ENCODE results near the gene AKR1E2. TPM values are rescaled to one million over a fixed set of nuclear protein-coding genes. Genes with fewer than 3 reads are reported as not detected.

The AKR1E2 gene
- total and polyA plus RNA-seq, 8 donors = 1.9 to 16.7 (median 2.5) TPM; not detected in 2

GRCh38 chr10:4834898-4835405 is 8.9 kb downstream of the AKR1E2 start:
- TF ChIP-seq POLR2A (IDR thresholded peaks at IDR 0.05) (no peak), EP300 (IDR thresholded peaks at IDR 0.05) (no peak), POLR2AphosphoS5 (IDR thresholded peaks at IDR 0.05) (no peak), CTCF (IDR thresholded peaks at IDR 0.05) (no peak)
- peaks cover 0 to 63% (median 33%) of the 10 kb centered on the region in 4 donors for H3K36me3 ChIP-seq
- no peak overlapping the region for H3K27ac ChIP-seq
- intact Hi-C loops (cut with DNase I; ENCODE audit: low total_unique reads) = loop anchor here (5.0 kb wide), 1 partner anchor 462 kb away; no protein-coding TSS in a partner anchor
- H3K27me3 ChIP-seq = no peaks in the 10 kb centered on the region
- peaks cover 0 to 11% (median 0%) of the 10 kb centered on the region in 4 donors for H3K4me1 ChIP-seq
- no peak for DNase-seq
- 83 to 92% (median 87%) methylated on average over 4 of the region's 4 CpGs for WGBS, 5 donors
- H3K9me3 ChIP-seq = no peaks in the 10 kb centered on the region
- H3K4me3 ChIP-seq = no peak overlapping the region

- no peak overlapping the region for H3K27ac ChIP-seq
- no peak for DNase-seq
- H3K9me3 ChIP-seq = no peaks in the 10 kb centered on the region
- peaks cover 0 to 11% (median 0%) of the 10 kb centered on the region in 4 donors for H3K4me1 ChIP-seq
- H3K27me3 ChIP-seq = no peaks in the 10 kb centered on the region
- intact Hi-C loops (cut with DNase I; ENCODE audit: low total_unique reads) = no loop called here
- TF ChIP-seq POLR2AphosphoS5 (IDR thresholded peaks at IDR 0.05) = no peak
- no peak for TF ChIP-seq POLR2A (IDR thresholded peaks at IDR 0.05)
- no peak overlapping the region for H3K4me3 ChIP-seq
- 68 to 80% (median 73%) methylated on average over 5 of the region's 5 CpGs for WGBS, 5 donors
- H3K36me3 ChIP-seq = peaks cover 0 to 63% (median 33%) of the 10 kb centered on the region in 4 donors
These were observed 9.5 kb downstream of the AKR1E2 start for GRCh38 chr10:4835494-4835918.

DNA sequence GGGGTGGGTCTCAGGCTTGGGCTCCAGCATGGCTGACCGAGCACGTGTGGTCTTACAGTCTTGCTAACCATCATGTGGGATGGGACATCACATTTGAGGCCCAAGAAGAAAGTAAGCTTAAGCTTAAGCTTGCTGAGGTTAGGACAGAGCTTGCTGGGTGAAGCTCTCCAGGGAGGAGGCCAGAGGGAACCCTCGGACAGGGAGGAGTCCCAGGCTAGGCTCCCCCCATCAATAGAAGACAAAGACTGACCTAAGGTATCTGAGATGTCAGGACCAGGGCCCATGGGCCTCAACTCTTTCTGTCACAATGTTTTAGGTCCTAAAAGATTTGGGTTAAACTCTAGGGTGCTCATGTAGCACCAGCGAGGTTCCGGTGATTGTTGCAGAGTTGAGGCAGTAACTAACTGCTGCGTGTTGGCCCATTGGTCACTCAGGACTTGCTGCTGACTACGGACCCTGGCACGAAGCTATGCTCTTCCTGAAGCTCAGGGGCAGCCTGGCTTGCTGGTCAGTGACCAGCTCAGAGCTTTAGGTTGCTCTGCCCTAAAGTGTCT is 10.5 kb downstream of the AKR1E2 start:
- no peak overlapping the region for H3K4me3 ChIP-seq
- WGBS, 5 donors = 89 to 97% (median 89%) methylated on average over 8 of the region's 8 CpGs
- peaks cover 0 to 54% (median 33%) of the 10 kb centered on the region in 4 donors for H3K36me3 ChIP-seq
- no peaks in the 10 kb centered on the region for H3K27me3 ChIP-seq
- H3K9me3 ChIP-seq = no peaks in the 10 kb centered on the region
- DNase-seq = no peak
- peaks cover 0 to 11% (median 0%) of the 10 kb centered on the region in 4 donors for H3K4me1 ChIP-seq
- TF ChIP-seq EP300 (IDR thresholded peaks at IDR 0.05) = no peak
- no peak for TF ChIP-seq POLR2AphosphoS5 (IDR thresholded peaks at IDR 0.05)
- no peak for TF ChIP-seq CTCF (IDR thresholded peaks at IDR 0.05)
- TF ChIP-seq POLR2A (IDR thresholded peaks at IDR 0.05) = no peak
- no peak overlapping the region for H3K27ac ChIP-seq
- intact Hi-C loops (cut with DNase I; ENCODE audit: low total_unique reads) = no loop called here

DNA sequence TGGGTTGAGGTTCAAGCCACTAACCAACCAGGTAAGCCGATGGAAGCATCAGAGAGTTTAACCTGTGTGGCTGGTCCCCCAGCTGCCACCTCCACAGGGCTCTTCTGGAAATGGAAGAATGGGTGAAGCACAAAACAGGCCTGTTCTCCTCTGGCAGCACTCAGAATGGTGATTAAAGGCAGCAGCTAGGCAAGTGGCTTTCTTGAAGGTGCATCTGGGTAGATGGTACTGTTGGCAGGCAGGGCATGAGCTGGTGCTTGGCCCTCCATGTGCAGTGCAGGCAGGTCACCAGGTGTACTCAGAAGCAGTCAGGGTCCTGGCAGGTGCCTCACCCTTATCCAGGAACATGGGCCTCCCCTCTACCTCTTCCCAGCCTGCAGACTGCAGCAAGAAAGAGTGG is 11.5 kb downstream of the AKR1E2 start:
- H3K4me1 ChIP-seq = peaks cover 0 to 11% (median 0%) of the 10 kb centered on the region in 4 donors
- no peaks in the 10 kb centered on the region for H3K27me3 ChIP-seq
- intact Hi-C loops (cut with DNase I; ENCODE audit: low total_unique reads) = no loop called here
- DNase-seq = no peak
- WGBS, 5 donors = 91 to 100% (median 95%) methylated on average over 1 of the region's 1 CpG; no CpG with 5 or more reads in 1 of the 5 donors
- no peak overlapping the region for H3K27ac ChIP-seq
- no peaks in the 10 kb centered on the region for H3K9me3 ChIP-seq
- no peak for TF ChIP-seq CTCF (IDR thresholded peaks at IDR 0.05)
- TF ChIP-seq EP300 (IDR thresholded peaks at IDR 0.05) = no peak
- no peak for TF ChIP-seq POLR2AphosphoS5 (IDR thresholded peaks at IDR 0.05)
- TF ChIP-seq POLR2A (IDR thresholded peaks at IDR 0.05) = no peak
- H3K36me3 ChIP-seq = peaks cover 0 to 53% (median 30%) of the 10 kb centered on the region in 4 donors
- H3K4me3 ChIP-seq = no peak overlapping the region

GRCh38 chr10:4838743-4839142 is 12.7 kb downstream of the AKR1E2 start:
- no peak for TF ChIP-seq EP300 (IDR thresholded peaks at IDR 0.05)
- TF ChIP-seq CTCF (IDR thresholded peaks at IDR 0.05) = no peak
- no peak for TF ChIP-seq POLR2AphosphoS5 (IDR thresholded peaks at IDR 0.05)
- TF ChIP-seq POLR2A (IDR thresholded peaks at IDR 0.05) = no peak
- Histone ChIP-seq H3K36me3 (peaks cover 0 to 54% (median 30%) of the 10 kb centered on the region in 4 donors), H3K4me1 (peaks cover 0 to 11% (median 0%) of the 10 kb centered on the region in 4 donors), H3K4me3 (no peak overlapping the region), H3K9me3 (no peaks in the 10 kb centered on the region), H3K27ac (no peak overlapping the region), H3K27me3 (no peaks in the 10 kb centered on the region)
- peak in 1 of 2 donors; percentile 42 for DNase-seq
- 57 to 80% (median 76%) methylated on average over 3 of the region's 3 CpGs for whole genome bisulfite sequencing, 5 donors
- intact Hi-C loops (cut with DNase I; ENCODE audit: low total_unique reads) = no loop called here

All from stomach (tissue), 9 donors.